ENCODE measurements around the gene DHX58.

Gene DHX58

GRCh38 chr17:42087042-42087701 is 25.3 kb downstream of the DHX58 start:
- no peak overlapping the region for H3K4me3 ChIP-seq (ENCODE audit: low read length, poor library complexity, severe bottlenecking)
- H3K79me2 ChIP-seq (ENCODE audit: insufficient read depth, low read length) = no peaks in the 10 kb centered on the region
- H3K4me2 ChIP-seq (ENCODE audit: low read depth, low read length, poor library complexity, severe bottlenecking) = no peak overlapping the region

DNA sequence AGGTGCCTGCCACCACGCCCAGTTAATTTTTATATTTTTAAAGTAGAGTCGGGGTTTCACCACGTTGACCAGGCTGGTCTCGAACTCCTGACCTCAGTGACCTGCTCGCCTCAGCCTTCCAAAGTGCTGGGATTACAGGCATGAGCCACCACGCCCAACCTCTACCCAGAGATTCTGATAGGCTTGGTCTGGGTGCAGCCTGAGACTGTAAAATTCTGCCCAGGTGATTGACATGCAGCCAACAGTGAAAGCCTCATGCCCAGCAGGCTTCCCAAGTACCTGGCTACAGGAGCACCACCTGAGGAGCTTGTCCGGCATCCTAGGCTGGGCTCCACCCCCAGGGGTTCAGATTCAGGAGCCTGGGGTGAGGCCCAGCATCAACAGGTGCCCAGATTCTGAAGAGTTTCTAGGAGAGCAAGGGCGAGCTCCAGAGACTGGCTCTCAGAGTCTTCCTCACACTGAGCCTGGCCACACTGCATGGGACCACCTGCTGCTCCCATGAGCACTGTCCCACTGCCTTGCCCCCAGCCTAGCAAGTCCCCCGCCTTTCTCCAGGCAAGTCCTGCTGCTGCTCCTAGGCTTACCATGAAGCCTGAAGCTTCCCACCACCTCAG is 30.9 kb downstream of the DHX58 start:
- Histone ChIP-seq H3K9me2 (replicated peaks; ENCODE audit: low read depth, low read length) (no peaks in the 10 kb centered on the region), H3K4me1 (ENCODE audit: insufficient read depth, low read length, poor library complexity, severe bottlenecking) (peaks cover 3% of the 10 kb centered on the region), H3K9me3 (ENCODE audit: insufficient read depth, low read depth, low read length) (no peaks in the 10 kb centered on the region), H3K9ac (ENCODE audit: low read depth, low read length, poor library complexity, severe bottlenecking) (no peak overlapping the region), H3K4me3 (ENCODE audit: low read length, poor library complexity, severe bottlenecking) (no peak overlapping the region), H3F3A (ENCODE audit: low read depth) (no peaks in the 10 kb centered on the region), H4K20me1 (ENCODE audit: insufficient read depth, low read length, poor library complexity, severe bottlenecking) (no peaks in the 10 kb centered on the region), H2AFZ (ENCODE audit: low read length) (no peak overlapping the region), H3K27me3 (ENCODE audit: insufficient read depth, low read length, poor library complexity, severe bottlenecking) (no peaks in the 10 kb centered on the region), H3K36me3 (ENCODE audit: insufficient read depth, low read length) (no peaks in the 10 kb centered on the region), H3K4me2 (ENCODE audit: low read depth, low read length, poor library complexity, severe bottlenecking) (no peak overlapping the region), H3K79me2 (ENCODE audit: insufficient read depth, low read length) (no peaks in the 10 kb centered on the region)
- TF ChIP-seq EZH2phosphoT487 (IDR thresholded peaks at IDR 0.05; ENCODE audit: borderline replicate concordance) = no peak
- TF ChIP-seq CTCF (conservative IDR thresholded peaks at IDR 0.05; ENCODE audit: low read length) = no peak

More at GRCh38 chr17:42087042-42087701, 25.3 kb downstream of the DHX58 start:
- Histone ChIP-seq H3K36me3 (ENCODE audit: insufficient read depth, low read length) (no peaks in the 10 kb centered on the region), H2AFZ (ENCODE audit: low read length) (no peak overlapping the region), H3K9me2 (replicated peaks; ENCODE audit: low read depth, low read length) (no peaks in the 10 kb centered on the region), H3K9me3 (ENCODE audit: insufficient read depth, low read depth, low read length) (no peaks in the 10 kb centered on the region), H3K9ac (ENCODE audit: low read depth, low read length, poor library complexity, severe bottlenecking) (no peak overlapping the region), H3K27me3 (ENCODE audit: insufficient read depth, low read length, poor library complexity, severe bottlenecking) (no peaks in the 10 kb centered on the region), H3F3A (ENCODE audit: low read depth) (no peaks in the 10 kb centered on the region), H4K20me1 (ENCODE audit: insufficient read depth, low read length, poor library complexity, severe bottlenecking) (no peaks in the 10 kb centered on the region), H3K4me1 (ENCODE audit: insufficient read depth, low read length, poor library complexity, severe bottlenecking) (no peaks in the 10 kb centered on the region)
- TF ChIP-seq CTCF (conservative IDR thresholded peaks at IDR 0.05; ENCODE audit: low read length) = no peak
- TF ChIP-seq EZH2phosphoT487 (IDR thresholded peaks at IDR 0.05; ENCODE audit: borderline replicate concordance) = no peak

DNA sequence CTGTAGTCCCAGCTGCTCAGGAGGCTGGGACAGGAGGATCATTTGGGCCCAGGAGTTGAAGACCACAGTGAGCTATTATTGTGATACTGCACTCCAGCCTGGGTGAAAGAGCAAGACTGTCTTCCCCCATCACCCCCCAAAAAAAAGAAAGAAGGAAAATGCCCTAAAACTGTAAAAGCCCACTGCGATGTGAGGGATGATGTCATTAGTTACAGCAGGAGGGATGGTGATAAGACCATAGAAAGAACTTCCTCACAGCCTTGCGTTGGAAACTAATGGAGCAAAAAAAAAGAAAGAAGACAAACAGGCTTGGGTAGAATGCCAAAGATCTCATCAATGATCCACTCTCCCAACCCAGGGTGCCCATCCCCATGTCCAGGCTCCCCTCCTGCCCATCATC is 33.0 kb downstream of the DHX58 start:
- H3K79me2 ChIP-seq (ENCODE audit: insufficient read depth, low read length) = no peaks in the 10 kb centered on the region
- H3F3A ChIP-seq (ENCODE audit: low read depth) = no peaks in the 10 kb centered on the region
- H2AFZ ChIP-seq (ENCODE audit: low read length) = no peak overlapping the region
- peaks cover 8% of the 10 kb centered on the region for H3K4me1 ChIP-seq (ENCODE audit: insufficient read depth, low read length, poor library complexity, severe bottlenecking)
- no peak for TF ChIP-seq EZH2phosphoT487 (IDR thresholded peaks at IDR 0.05; ENCODE audit: borderline replicate concordance)
- TF ChIP-seq CTCF (conservative IDR thresholded peaks at IDR 0.05; ENCODE audit: low read length) = no peak
- H3K9me2 ChIP-seq (replicated peaks; ENCODE audit: low read depth, low read length) = no peaks in the 10 kb centered on the region
- H4K20me1 ChIP-seq (ENCODE audit: insufficient read depth, low read length, poor library complexity, severe bottlenecking) = no peaks in the 10 kb centered on the region
- no peaks in the 10 kb centered on the region for H3K27me3 ChIP-seq (ENCODE audit: insufficient read depth, low read length, poor library complexity, severe bottlenecking)
- H3K9me3 ChIP-seq (ENCODE audit: insufficient read depth, low read depth, low read length) = no peaks in the 10 kb centered on the region
- H3K4me3 ChIP-seq (ENCODE audit: low read length, poor library complexity, severe bottlenecking) = no peak overlapping the region
- H3K36me3 ChIP-seq (ENCODE audit: insufficient read depth, low read length) = no peaks in the 10 kb centered on the region
- no peak overlapping the region for H3K9ac ChIP-seq (ENCODE audit: low read depth, low read length, poor library complexity, severe bottlenecking)
- H3K4me2 ChIP-seq (ENCODE audit: low read depth, low read length, poor library complexity, severe bottlenecking) = no peak overlapping the region
